GM19099 (cell line): ENCODE data around the gene SLC12A4.
A peak's percentile ranks its signal among the peaks of the same experiment; 100 is the strongest.

Experiments
- POLR2A ChIP-seq: IDR thresholded peaks from 3 replicates; pipeline ENCODE4 v1.6.1; 2011; ENCODE audit warnings: low read depth; ENCODE audit not compliant: insufficient read length; ENCODE audit errors: extremely low read depth

The SLC12A4 gene

DNA sequence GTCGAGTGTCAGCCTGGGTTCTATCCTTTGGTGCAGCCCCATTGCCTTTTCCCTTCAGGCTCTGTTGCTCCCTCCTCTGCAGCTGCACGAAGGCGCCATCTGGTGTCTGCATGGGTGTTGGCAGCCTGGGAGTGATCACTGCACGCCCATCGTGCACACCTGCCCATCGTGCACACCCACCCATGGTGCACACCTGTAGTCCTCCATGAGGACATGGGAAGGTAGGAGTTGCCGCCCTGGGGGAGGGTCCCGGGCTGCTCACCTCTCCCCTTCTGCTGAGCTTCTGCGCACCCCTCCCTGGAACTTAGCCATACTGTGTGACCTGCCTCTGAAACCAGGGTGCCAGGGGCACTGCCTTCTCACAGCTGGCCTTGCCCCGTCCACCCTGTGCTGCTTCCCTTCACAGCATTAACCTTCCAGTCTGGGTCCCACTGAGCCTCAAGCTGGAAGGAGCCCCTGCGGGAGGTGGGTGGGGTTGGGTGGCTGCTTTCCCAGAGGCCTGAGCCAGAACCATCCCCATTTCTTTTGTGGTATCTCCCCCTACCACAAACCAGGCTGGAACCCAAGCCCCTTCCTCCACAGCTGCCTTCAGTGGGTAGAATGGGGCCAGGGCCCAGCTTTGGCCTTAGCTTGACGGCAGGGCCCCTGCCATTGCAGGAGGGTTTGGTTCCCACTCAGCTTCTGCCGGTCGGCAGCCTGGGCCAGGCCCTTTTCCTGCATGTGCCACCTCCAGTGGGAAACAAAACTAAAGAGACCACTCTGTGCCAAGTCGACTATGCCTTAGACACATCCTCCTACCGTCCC lies 39.7 kb downstream of the SLC12A4 start:
- TF ChIP-seq POLR2A, result no peak

DNA sequence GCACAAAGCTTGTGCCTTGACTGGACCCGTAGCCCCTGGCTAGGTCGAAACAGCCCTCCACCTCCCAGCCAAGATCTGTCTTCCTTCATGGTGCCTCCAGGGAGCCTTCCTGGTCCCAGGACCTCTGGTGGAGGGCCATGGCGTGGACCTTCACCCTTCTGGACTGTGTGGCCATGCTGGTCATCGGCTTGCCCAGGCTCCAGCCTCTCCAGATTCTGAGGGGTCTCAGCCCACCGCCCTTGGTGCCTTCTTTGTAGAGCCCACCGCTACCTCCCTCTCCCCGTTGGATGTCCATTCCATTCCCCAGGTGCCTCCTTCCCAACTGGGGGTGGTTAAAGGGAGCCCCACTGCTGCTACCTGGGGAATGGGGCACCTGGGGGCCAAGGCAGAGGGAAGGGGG lies 40.3 kb downstream of the SLC12A4 start:
- TF ChIP-seq POLR2A, result no peak

DNA sequence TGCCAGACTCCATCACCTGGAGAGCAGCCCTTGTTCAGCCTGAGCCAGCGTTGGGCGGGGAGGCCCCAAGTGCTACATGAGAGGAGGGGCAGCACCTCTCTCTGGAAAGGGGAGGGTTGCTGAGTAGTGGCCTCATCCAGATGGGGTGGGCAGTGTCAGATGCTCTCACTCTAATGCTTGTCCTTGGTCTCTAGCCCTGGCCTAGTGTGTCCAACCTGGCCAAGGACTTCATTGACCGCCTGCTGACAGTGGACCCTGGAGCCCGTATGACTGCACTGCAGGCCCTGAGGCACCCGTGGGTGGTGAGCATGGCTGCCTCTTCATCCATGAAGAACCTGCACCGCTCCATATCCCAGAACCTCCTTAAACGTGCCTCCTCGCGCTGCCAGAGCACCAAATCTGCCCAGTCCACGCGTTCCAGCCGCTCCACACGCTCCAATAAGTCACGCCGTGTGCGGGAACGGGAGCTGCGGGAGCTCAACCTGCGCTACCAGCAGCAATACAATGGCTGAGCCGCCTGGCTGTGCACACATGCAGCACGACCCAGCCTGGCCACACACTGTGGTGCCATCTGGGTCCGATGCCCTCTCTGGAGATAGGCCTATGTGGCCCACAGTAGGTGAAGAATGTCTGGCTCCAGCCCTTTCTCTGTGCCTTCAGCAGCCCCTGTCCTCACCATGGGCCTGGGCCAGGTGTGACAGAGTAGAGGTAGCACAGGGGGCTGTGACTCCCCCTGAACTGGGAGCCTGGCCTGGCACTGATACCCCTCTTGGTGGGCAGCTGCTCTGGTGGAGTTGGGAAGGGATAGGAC lies 41.1 kb downstream of the SLC12A4 start:
- peak; percentile 11 for TF ChIP-seq POLR2A

DNA sequence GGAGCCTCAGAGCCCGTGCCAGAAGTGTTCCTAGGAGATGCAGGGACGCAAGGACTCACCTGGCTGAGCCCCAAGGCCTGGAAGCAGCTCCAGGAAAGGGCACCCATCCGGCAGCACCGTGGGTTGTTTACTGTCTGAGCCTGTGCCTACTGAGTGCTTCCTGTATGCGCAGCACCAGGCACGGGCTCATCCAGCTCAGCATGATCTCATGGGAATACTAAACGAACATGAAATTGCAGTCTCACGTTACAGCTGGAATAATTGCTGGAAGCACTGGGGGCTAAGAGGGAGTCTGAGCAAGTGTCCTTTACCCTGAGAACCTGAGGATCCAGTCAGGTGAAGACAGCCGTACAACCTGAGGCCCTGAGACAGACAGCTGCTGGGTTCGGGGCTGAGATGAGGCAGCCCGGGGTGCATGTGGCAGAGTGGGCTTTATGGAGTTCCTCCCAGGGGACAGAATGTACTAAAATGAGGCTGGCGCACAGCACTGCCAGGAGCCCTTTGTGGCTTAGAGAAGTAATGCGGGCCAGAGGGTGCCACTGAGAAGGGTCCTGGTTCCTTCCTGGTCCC lies 42.2 kb downstream of the SLC12A4 start:
- TF ChIP-seq POLR2A, result peak; percentile 30

DNA sequence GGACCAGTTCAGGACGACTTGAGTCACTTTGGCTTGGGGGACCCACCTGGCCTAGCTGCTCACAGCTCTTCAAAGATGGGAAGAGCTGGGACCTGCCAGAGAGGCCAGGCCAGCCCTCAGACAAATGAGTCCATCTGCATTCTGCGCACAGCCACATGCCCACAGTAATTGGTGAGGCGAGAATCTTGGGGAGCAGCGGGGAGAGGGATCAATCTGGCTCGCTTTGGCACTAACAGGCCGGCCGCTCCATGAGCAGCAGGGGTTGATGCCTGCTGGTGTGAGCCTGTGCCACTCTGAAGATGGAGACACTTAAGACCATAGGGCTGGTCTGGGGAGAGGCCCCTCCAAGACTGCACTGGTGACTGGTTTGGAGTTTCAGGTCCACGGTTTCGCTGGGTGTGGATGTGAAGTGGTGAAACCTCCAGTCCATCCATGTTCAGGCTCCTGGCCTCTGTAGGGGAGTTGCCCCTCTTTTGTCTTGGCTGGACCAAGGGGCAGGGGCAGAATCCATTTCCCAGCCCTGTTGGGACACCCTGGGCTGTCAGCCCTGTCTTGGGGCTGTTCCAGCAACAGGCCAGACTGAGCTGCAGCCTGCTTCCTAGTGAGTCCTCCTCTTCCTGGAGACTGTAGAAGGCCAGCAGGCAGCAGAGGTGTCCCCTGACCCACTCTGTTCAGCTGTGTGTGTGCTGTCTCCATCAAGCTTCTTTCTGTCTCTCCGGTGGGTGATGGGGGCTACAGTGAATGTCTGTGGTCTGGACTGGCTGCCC lies 44.1 kb downstream of the SLC12A4 start:
- TF ChIP-seq POLR2A, result no peak

DNA sequence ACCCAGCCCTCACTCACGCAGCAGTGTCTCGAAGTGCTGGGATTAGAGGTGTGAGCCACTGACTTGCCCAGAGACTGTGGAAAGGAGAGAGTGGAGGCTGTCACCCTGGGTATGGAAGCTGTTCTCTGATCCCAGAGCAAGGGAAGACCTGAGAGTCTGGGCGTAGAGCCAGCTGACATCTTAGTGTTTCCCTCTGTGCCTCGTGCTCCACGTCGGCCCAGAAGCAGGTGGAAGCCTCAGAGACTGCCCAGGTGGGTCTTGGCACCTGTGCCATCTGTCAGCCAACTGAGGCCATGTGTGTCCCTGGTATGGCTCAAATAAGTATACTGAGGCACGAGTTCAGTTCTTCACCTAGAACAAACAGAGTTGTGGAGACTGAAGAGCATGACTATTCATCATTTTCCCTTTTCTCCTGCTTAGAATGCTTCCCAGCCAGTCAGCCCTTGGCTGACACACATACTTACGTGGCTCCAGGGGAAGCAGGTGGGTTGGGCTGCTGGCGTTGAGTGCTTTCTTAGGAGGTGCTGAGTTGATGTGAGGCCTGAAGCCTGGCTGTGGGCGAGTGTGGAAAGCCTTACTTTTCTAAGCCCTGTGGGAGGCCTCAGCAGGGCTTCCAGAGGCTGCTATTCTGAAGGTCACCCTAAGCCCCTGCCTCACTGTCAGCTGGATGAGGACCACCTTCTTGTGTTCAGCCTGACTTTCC lies 44.9 kb downstream of the SLC12A4 start:
- TF ChIP-seq POLR2A, result no peak

DNA sequence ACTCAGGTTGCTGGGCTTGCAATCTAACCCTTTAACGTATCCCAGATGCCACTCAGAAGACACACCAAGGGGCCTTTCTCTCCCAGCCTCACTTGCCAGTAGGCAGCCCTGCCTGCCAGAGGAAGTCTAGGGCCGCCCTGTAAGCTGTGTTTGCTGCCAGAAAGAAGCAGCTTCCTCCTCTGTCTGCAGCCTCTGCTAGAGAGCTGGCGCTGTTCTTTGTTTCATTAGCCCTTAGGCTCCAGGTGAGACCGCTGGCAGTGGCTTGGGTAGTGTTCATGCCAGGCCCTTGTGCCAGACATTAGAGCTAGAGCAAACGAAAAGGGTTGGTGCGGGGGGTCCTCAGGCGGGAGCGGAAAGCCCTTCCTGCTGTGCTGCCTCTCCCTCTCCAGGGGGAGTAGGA lies 45.7 kb downstream of the SLC12A4 start:
- no peak for TF ChIP-seq POLR2A

DNA sequence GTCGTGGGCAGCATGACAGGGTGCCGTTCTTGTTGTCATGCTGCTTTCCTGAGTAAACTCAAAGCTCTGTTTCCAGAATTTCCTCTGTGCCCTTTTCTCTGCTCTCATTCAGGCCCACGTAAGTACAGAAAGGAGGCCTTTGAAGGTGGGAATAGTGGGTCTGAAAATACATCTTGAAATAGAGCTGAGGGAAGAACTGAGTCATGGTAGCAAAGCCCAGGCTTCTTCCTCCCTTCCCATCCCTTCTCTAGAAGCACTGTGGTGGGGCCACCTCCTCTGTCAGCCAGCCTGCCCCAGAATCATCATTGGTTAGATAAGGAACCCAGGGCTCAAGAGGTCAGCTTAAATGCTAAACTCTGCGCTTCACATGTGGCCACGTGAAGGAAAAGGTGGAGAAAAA lies 46.2 kb downstream of the SLC12A4 start:
- TF ChIP-seq POLR2A, result no peak

DNA sequence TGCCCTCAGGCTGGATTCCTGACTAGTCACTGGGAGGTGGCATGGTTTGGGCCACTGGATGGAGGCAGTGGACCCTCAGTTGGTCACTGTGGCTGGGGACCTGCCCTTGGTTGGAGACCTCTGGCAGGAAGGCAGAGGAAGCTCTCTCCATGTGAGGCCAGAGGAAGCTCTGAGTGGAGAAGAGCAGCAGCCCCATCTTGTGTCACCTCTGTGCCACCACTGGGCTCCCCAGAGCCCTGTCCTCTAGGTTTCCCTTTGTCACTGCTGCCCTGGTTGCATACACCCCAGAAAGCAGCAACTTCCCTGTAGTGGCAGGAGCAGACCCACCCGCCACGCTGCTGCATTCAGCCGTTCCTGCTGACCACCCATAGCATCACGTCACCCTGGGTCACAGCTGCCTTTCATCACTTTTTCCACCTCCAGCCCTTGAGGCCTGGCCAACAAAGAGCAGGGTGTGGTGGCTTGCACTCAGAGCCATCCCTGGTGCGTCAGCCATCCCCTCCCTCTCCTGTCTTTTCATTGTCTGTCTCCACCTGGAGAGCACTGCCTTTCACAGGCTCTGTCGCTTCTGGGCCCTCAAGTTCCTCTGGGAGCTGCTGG lies 48.7 kb downstream of the SLC12A4 start:
- no peak for TF ChIP-seq POLR2A

DNA sequence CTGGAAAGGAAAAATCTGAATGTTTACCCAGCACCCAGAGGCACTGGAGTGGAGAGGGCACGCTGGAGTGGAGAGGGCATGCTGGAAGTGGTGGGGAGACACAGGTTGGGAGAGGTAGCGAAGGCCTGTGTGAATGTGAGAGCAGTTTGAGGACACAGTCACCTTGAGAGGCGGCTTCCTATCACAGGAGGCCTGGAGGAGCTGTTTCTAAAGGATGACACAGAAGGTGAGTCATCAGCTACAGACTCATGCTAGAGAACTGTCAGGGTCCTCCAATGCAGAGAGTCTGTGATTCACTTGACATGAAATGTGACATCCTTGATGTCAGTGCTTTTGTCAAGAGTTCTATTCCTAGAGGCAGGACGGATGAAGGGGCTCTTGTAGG lies 50.6 kb downstream of the SLC12A4 start:
- no peak for TF ChIP-seq POLR2A

DNA sequence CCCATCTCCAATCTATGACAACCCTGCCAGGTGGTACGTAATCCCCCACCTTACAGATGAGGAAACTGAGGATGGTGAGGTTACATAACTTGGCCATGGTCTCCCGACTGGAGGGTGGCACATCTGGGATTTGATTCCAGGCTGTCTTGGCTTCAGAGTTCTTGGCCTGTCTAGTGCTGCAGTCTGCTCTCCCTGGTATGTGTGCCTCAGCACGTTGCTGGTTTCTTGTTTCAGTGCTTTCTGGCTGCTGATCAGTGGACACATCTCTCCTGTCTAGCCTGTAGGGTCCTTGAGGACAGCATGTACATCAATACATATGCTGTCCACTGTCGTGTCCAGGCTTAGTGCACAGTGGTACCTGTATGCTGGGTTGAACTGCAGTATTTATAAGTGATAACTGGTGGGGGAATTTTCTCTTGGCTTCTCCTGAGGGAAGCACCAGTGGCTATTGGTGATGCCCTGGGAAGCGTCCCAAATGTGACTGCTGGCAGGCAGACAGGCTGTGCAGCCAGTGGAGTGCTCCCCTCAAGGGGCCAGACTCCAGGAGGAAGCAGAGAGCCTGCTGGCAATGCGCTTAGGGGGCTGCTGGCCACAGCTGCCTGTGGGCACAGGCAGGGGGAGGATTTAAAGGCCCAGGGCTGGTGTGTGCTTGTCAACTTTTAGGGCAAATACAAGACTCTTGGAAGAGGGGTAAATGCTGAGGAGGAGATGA lies 51.1 kb downstream of the SLC12A4 start:
- no peak for TF ChIP-seq POLR2A

DNA sequence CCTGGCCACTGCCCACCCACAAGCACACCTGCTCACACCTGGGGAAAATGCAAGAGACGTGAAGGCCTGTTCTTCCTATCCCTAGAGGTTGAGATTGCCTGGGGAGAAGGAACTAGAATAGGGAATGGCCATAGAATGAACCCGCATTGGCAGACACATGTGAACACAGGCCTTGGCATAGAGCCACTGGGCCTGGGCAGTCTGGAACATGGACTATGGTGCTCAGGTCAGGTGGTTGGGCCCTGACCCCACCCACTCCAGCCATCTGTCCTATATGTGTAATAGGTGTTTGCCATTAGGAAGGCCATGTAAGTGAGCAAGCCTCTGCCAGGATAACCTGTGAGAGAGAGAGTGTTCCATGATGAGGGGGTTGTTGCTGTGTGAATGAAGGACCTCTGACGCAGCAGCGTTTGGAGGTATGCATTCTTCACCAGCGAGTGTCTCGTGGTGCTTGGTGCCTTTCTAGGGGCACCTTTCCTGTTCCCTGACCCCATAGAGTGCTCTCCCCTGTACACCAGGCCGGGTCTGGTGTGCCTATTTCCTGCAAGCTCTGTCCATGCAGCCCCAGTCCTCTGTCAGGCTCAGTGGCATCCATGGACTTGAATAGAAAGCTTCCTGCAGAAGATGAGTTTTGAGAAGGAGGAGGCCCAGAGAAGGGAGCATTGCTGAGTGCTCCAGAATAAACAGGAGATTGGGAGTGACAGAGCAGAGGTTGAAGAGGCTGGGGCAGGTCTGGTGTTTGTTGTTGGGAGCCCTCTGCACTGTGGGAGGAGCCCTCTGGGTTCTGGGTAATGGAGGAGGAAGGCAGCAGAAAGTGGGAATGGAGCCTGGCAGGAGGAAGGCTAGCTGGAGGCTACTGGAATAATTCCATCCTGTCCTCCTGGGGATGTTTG lies 52.4 kb downstream of the SLC12A4 start:
- no peak for TF ChIP-seq POLR2A
